OCI-LY7 (cell line): ENCODE results near the gene COX14. TPM values are rescaled to one million over a fixed set of nuclear protein-coding genes. Genes with fewer than 3 reads are reported as not detected.
A peak's percentile ranks its signal among the peaks of the same experiment; 100 is the strongest.

Experiments used
- BruUV-seq: library from RNA; stranded (reverse); fragments of 400-500 nt; replicated peaks from 2 replicates; lab custom pipeline; 2021; lab: Mats Ljungman, UMichigan
- CTCF ChIA-PET: fragments of 300-600 bp; sonication (Branson Sonifier 250); formaldehyde crosslinking; loops from one replicate; lab custom pipeline; 2022; ENCODE audit warnings: antibody characterized with exemption; ENCODE audit not compliant: unreplicated experiment; lab: Charles Lee
- POLR2A ChIA-PET: fragments of 300-600 bp; sonication (Branson Sonifier 250); formaldehyde crosslinking; loops from one replicate; lab custom pipeline; 2022; ENCODE audit warnings: antibody characterized with exemption; lab: Charles Lee
- DNase-seq: peaks from one replicate; pipeline ENCODE4 v3.0.0-alpha.2; 2015; ENCODE audit warnings: low spot score
- H2AFZ ChIP-seq: fragments of 200-600 bp; sonication (generic), shearing (Covaris generic); 2 replicates; pipeline ENCODE4 v1.6.1; 2014; ENCODE audit warnings: mild to moderate bottlenecking, antibody characterized with exemption, low read length, moderate library complexity
- H3K27ac ChIP-seq: fragments of 200-600 bp; sonication (generic); 2 replicates; pipeline ENCODE4 v1.5.1; 2014; ENCODE audit warnings: mixed run types, low read depth, mild to moderate bottlenecking, moderate library complexity, low read length, inconsistent platforms; ENCODE audit not compliant: poor library complexity, severe bottlenecking
- H3K36me3 ChIP-seq: fragments of 200-600 bp; sonication (generic); 2 replicates; pipeline ENCODE4 v1.6.1; 2014; ENCODE audit warnings: mild to moderate bottlenecking, antibody characterized with exemption, low read length, moderate library complexity, mixed read lengths; ENCODE audit not compliant: insufficient read depth
- H3K4me1 ChIP-seq: fragments of 200-600 bp; sonication (generic); 2 replicates; pipeline ENCODE4 v1.5.1; 2014; ENCODE audit warnings: mild to moderate bottlenecking, low read length; ENCODE audit not compliant: insufficient read depth, poor library complexity, severe bottlenecking
- H3K4me2 ChIP-seq: fragments of 200-600 bp; sonication (generic); 2 replicates; pipeline ENCODE4 v1.6.1; 2014; ENCODE audit warnings: mild to moderate bottlenecking, low read length
- H3K4me3 ChIP-seq: fragments of 200-600 bp; sonication (generic); 2 replicates; pipeline ENCODE4 v1.5.1; 2014; ENCODE audit warnings: mild to moderate bottlenecking, low read depth, low read length; ENCODE audit not compliant: poor library complexity, severe bottlenecking
- H3K79me2 ChIP-seq: fragments of 200-600 bp; sonication (generic); 2 replicates; pipeline ENCODE4 v1.6.1; 2016; ENCODE audit warnings: low read depth, mild to moderate bottlenecking, low read length, moderate library complexity, mixed read lengths; ENCODE audit not compliant: insufficient read depth
- H3K9me2 ChIP-seq: fragments of 200-600 bp; sonication (generic); 2 replicates; pipeline ENCODE4 v1.6.1; 2016; ENCODE audit warnings: mild to moderate bottlenecking, low read length, mixed read lengths; ENCODE audit not compliant: insufficient read depth
- H3K9me3 ChIP-seq: fragments of 200-600 bp; sonication (generic); 2 replicates; pipeline ENCODE4 v1.6.1; 2014; ENCODE audit warnings: mild to moderate bottlenecking, mixed run types, low read length, mixed read lengths
- H4K20me1 ChIP-seq: fragments of 200-600 bp; sonication (generic); 2 replicates; pipeline ENCODE4 v1.6.1; 2014; ENCODE audit warnings: mild to moderate bottlenecking, antibody characterized with exemption, low read length, moderate library complexity, mixed read lengths; ENCODE audit not compliant: insufficient read depth
- EZH2phosphoT487 ChIP-seq: fragments of 200-600 bp; sonication (generic); IDR thresholded peaks from 2 replicates; pipeline ENCODE4 v1.6.1; 2018; ENCODE audit warnings: low read depth, borderline replicate concordance, mild to moderate bottlenecking, mixed run types, antibody characterized with exemption, low read length, moderate library complexity, mixed read lengths
- intact Hi-C: fragments of 100-400 bp; cut with micrococcal nuclease; formaldehyde crosslinking; loops from one replicate; pipeline ENCODE4 v1.10.0; 2022; ENCODE audit not compliant: unreplicated experiment
- total RNA-seq, 2 experiments: library from RNA; depleted of rRNA in 1 of 2; stranded (reverse); fragments of >200 nt in 1 of 2; shearing (Covaris generic) in 1 of 2; gene quantifications; 2 replicates each; pipeline ENCODE4 v1.2.3, GENCODE V29; 2014 to 2022
- TF ChIP-seq, protein P1 (sequence below): fragments of 200-600 bp; sonication (generic); conservative IDR thresholded peaks from 2 replicates; pipeline ENCODE4 v1.5.1; 2014; ENCODE audit warnings: mild to moderate bottlenecking, antibody characterized with exemption, low read length, moderate library complexity, mixed read lengths

Gene COX14
- total RNA-seq, 2 experiments from 2014 or later, result 54.3 to 57.4 TPM

- POLR2A ChIA-PET, result interaction anchor here (0.5 to 3.7 kb wide), 12 partner anchors 9 to 367 kb away, joined by 3 to 62 read pairs (median 6); partner anchors contain the start of genes CERS5 and SMARCD1
- H3K9me2 ChIP-seq, result no peaks in the 10 kb centered on the region
- H3K9me3 ChIP-seq, result no peaks in the 10 kb centered on the region
- TF ChIP-seq, protein P1, sequence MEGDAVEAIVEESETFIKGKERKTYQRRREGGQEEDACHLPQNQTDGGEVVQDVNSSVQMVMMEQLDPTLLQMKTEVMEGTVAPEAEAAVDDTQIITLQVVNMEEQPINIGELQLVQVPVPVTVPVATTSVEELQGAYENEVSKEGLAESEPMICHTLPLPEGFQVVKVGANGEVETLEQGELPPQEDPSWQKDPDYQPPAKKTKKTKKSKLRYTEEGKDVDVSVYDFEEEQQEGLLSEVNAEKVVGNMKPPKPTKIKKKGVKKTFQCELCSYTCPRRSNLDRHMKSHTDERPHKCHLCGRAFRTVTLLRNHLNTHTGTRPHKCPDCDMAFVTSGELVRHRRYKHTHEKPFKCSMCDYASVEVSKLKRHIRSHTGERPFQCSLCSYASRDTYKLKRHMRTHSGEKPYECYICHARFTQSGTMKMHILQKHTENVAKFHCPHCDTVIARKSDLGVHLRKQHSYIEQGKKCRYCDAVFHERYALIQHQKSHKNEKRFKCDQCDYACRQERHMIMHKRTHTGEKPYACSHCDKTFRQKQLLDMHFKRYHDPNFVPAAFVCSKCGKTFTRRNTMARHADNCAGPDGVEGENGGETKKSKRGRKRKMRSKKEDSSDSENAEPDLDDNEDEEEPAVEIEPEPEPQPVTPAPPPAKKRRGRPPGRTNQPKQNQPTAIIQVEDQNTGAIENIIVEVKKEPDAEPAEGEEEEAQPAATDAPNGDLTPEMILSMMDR, result no peak; the same call in 1 of the 2 replicates
- no peak for TF ChIP-seq EZH2phosphoT487
- CTCF ChIA-PET, result interaction anchor here (0.6 to 3.9 kb wide), 15 partner anchors 8 to 348 kb away, joined by 3 to 35 read pairs (median 5); partner anchors contain the start of genes CERS5, GPD1 and SMARCD1
- peaks cover 33% of the 10 kb centered on the region for H3K4me1 ChIP-seq
- BruUV-seq, result no TSS peak
- intact Hi-C loops, result loop anchor here (1.0 to 5.0 kb wide), 3 partner anchors 26 to 111 kb away; partner anchors contain the start of gene SMARCD1
- H2AFZ ChIP-seq, result peak overlapping the region; percentile 57
- H3K4me2 ChIP-seq, result peak overlapping the region; percentile 77
- H4K20me1 ChIP-seq, result no peaks in the 10 kb centered on the region
- peak overlapping the region; percentile 85 for H3K27ac ChIP-seq
- peaks cover 28% of the 10 kb centered on the region for H3K79me2 ChIP-seq
- no peak for DNase-seq
- peak overlapping the region; percentile 62 for H3K4me3 ChIP-seq
- H3K36me3 ChIP-seq, result peaks cover 10% of the 10 kb centered on the region; the same call in 1 of the 2 replicates
These were observed 692 bp upstream of the COX14 start for GRCh38 chr12:50111395-50111692.

DNA sequence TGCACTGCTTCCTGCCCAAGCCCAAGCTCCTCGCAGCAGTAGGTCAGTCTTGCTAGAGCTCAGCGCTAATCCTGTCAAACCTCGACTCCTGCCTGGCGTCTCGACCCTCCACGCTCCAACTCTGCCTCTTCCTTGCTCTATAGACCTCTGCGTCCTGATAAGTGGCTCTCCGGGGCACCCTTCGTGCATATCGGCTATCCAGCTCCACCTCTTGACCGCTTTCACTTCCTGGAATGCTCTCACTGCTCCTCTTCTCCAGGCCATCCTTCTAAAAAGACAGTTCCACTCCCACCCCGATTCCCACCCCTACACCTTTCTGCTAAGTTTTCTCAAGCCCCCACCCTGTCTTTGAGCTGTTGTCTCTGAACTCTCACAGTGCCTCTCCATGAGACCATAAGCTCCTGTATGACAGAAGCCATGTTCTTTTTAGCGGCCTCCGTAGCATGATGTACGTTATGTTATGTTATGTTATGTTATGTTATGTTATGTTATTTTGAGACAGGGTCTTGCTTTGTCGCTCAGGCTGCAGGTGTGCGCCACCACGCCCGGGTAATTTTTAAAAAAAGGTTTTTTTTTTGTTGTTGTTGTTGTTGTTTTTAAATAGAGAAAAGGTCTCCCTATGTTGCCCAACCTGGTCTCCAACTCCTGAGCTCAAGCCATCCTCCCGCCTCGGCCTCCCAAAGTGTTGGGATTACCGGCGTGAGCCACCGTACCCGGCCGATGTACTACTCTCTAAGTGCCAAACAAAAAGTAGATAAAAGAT, 601 bp downstream of the COX14 start:
- no peak for TF ChIP-seq EZH2phosphoT487
- TF ChIP-seq, protein P1, result no peak
- H3K9me3 ChIP-seq, result no peaks in the 10 kb centered on the region
- H3K4me3 ChIP-seq, result peak overlapping the region; percentile 80
- CTCF ChIA-PET, result interaction anchor here (0.8 to 3.9 kb wide), 7 partner anchors 9 to 42 kb away, joined by 3 to 35 read pairs (median 4); partner anchors contain the start of genes GPD1 and SMARCD1
- H4K20me1 ChIP-seq, result no peaks in the 10 kb centered on the region
- peak overlapping the region; percentile 64 for H3K4me2 ChIP-seq
- peak overlapping the region; percentile 16; the same call in 1 of the 2 replicates for H2AFZ ChIP-seq
- H3K4me1 ChIP-seq, result peaks cover 33% of the 10 kb centered on the region
- POLR2A ChIA-PET, result interaction anchor here (0.5 to 3.7 kb wide), 19 partner anchors 11 to 914 kb away, joined by 3 to 62 read pairs (median 4); partner anchors contain the start of genes CERS5 and SMARCD1
- peaks cover 40% of the 10 kb centered on the region for H3K79me2 ChIP-seq
- TSS peak; percentile 48 for BruUV-seq
- peaks cover 21% of the 10 kb centered on the region for H3K36me3 ChIP-seq
- no peaks in the 10 kb centered on the region for H3K9me2 ChIP-seq
- DNase-seq, result peak; percentile 36
- intact Hi-C loops, result loop anchor here (1.0 to 5.0 kb wide), 2 partner anchors 55 to 110 kb away; partner anchors contain the start of gene CERS5
- H3K27ac ChIP-seq, result peak overlapping the region; percentile 69
